ENCODE measurements around the gene SPDYC.

The SPDYC gene

GRCh38 chr11:65189191-65189590, 19.2 kb downstream of the SPDYC start:
- Histone ChIP-seq H3K27me3 (replicated peaks; ENCODE audit: control insufficient read depth, insufficient read depth, low read length) (no peaks in the 10 kb centered on the region), H3K9ac (ENCODE audit: low read length) (no peak overlapping the region), H3K9me3 (ENCODE audit: control insufficient read depth, low read length) (no peaks in the 10 kb centered on the region), H3K4me1 (ENCODE audit: control insufficient read depth, insufficient read depth, low read length) (no peaks in the 10 kb centered on the region), H3K36me3 (ENCODE audit: control insufficient read depth, insufficient read depth, low read length, severe bottlenecking) (peaks cover 73% of the 10 kb centered on the region), H3K4me3 (ENCODE audit: low read length) (no peak overlapping the region)
- no peak for DNase-seq (ENCODE audit: low read depth)

DNA sequence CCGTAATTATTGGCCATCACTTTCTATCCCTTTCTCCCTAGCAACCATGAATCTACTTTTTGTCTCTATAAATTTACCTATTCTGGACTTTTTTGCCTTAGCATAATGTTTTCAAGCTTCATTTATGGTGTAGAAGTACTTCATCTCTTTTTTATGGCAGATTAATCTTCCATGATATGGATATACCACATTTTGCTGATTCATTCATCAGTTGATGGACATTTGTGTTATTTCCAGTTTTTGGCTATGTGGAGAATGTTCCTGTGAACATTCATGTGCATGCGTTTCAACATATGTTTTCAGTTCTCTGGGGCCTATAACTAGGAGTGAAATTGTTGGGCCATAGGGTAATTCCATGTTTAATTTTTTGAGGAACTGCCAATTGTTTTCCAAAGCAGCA, 24.5 kb downstream of the SPDYC start:
- peaks cover 66% of the 10 kb centered on the region for H3K36me3 ChIP-seq (ENCODE audit: control insufficient read depth, insufficient read depth, low read length, severe bottlenecking)
- H3K27me3 ChIP-seq (replicated peaks; ENCODE audit: control insufficient read depth, insufficient read depth, low read length), result no peaks in the 10 kb centered on the region
- DNase-seq (ENCODE audit: low read depth), result no peak
- no peaks in the 10 kb centered on the region for H3K9me3 ChIP-seq (ENCODE audit: control insufficient read depth, low read length)
- H3K4me3 ChIP-seq (ENCODE audit: low read length), result no peak overlapping the region
- H3K4me1 ChIP-seq (ENCODE audit: control insufficient read depth, insufficient read depth, low read length), result no peaks in the 10 kb centered on the region
- H3K9ac ChIP-seq (ENCODE audit: low read length), result no peak overlapping the region

DNA sequence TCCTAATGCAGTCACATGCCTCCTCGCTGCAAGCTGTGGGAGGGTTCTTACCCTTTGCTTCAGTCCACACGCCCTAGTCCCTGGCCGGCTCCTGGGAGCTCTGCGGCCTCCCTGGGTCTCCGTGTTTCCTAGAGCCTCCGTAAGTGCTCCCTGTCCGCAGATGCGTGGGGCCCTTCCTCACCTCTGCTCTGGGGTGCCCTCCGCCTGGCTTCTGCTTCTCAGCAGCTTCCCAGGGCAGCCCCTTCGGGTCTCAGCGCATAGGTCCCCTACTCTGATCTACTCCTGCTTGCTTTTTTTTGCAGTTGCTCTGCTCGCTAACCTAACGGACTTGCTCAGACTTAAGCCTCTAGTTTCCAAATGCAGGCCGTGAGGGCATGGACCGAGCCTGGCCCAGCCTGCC, 34.1 kb downstream of the SPDYC start:
- H3K9ac ChIP-seq (ENCODE audit: low read length), result no peak overlapping the region
- no peaks in the 10 kb centered on the region for H3K4me1 ChIP-seq (ENCODE audit: control insufficient read depth, insufficient read depth, low read length)
- no peaks in the 10 kb centered on the region for H3K9me3 ChIP-seq (ENCODE audit: control insufficient read depth, low read length)
- H3K27me3 ChIP-seq (replicated peaks; ENCODE audit: control insufficient read depth, insufficient read depth, low read length), result no peaks in the 10 kb centered on the region
- DNase-seq (ENCODE audit: low read depth), result no peak
- H3K4me3 ChIP-seq (ENCODE audit: low read length), result no peak overlapping the region
- H3K36me3 ChIP-seq (ENCODE audit: control insufficient read depth, insufficient read depth, low read length, severe bottlenecking), result peaks cover 55% of the 10 kb centered on the region

GRCh38 chr11:65204646-65205601, 34.9 kb downstream of the SPDYC start:
- peaks cover 55% of the 10 kb centered on the region for H3K36me3 ChIP-seq (ENCODE audit: control insufficient read depth, insufficient read depth, low read length, severe bottlenecking)
- H3K4me3 ChIP-seq (ENCODE audit: low read length), result no peak overlapping the region
- H3K4me1 ChIP-seq (ENCODE audit: control insufficient read depth, insufficient read depth, low read length), result no peaks in the 10 kb centered on the region
- no peak overlapping the region for H3K9ac ChIP-seq (ENCODE audit: low read length)
- DNase-seq (ENCODE audit: low read depth), result peak; percentile 51
- no peaks in the 10 kb centered on the region for H3K9me3 ChIP-seq (ENCODE audit: control insufficient read depth, low read length)
- no peaks in the 10 kb centered on the region for H3K27me3 ChIP-seq (replicated peaks; ENCODE audit: control insufficient read depth, insufficient read depth, low read length)

DNA sequence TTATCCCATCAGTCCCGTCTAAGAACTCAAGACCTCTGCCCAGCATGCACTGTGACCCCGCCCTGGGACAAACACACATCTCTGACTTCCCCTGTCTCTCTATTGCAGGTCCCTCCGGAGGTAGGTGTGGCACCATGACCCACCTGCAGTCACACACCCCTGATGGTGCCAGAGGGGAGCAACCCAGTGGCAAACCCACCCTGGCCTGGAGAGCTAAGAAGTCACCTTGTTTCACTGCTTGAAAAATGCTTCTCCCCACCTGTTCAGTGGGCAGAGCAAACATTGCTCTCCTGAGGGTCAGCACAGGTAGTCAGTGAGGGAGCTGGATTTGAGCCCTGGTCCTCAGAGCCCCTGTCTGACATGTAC, 35.6 kb downstream of the SPDYC start:
- no peak overlapping the region for H3K9ac ChIP-seq (ENCODE audit: low read length)
- H3K27me3 ChIP-seq (replicated peaks; ENCODE audit: control insufficient read depth, insufficient read depth, low read length), result no peaks in the 10 kb centered on the region
- H3K36me3 ChIP-seq (ENCODE audit: control insufficient read depth, insufficient read depth, low read length, severe bottlenecking), result peaks cover 58% of the 10 kb centered on the region
- H3K9me3 ChIP-seq (ENCODE audit: control insufficient read depth, low read length), result no peaks in the 10 kb centered on the region
- no peak for DNase-seq (ENCODE audit: low read depth)
- no peaks in the 10 kb centered on the region for H3K4me1 ChIP-seq (ENCODE audit: control insufficient read depth, insufficient read depth, low read length)
- H3K4me3 ChIP-seq (ENCODE audit: low read length), result no peak overlapping the region

DNA sequence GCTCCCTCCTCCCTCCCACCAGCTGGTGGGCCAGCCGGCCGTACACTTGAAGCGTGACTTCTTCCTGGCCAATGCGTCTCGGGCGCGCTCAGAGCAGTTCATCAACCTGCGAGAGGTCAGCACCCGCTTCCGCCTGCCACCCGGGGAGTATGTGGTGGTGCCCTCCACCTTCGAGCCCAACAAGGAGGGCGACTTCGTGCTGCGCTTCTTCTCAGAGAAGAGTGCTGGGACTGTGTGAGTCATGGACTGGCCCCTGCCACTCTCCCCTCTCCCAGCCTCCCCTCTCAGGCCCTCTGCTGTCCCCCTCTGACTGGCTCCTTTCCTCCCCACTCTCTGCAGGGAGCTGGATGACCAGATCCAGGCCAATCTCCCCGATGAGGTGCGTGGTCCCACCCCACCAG, 36.4 kb downstream of the SPDYC start:
- Histone ChIP-seq H3K36me3 (ENCODE audit: control insufficient read depth, insufficient read depth, low read length, severe bottlenecking) (peaks cover 66% of the 10 kb centered on the region), H3K4me3 (ENCODE audit: low read length) (no peak overlapping the region), H3K9ac (ENCODE audit: low read length) (no peak overlapping the region), H3K27me3 (replicated peaks; ENCODE audit: control insufficient read depth, insufficient read depth, low read length) (no peaks in the 10 kb centered on the region), H3K4me1 (ENCODE audit: control insufficient read depth, insufficient read depth, low read length) (no peaks in the 10 kb centered on the region), H3K9me3 (ENCODE audit: control insufficient read depth, low read length) (no peaks in the 10 kb centered on the region)
- no peak for DNase-seq (ENCODE audit: low read depth)

GRCh38 chr11:65206901-65207300, 36.9 kb downstream of the SPDYC start:
- no peak for DNase-seq (ENCODE audit: low read depth)
- H3K9ac ChIP-seq (ENCODE audit: low read length), result no peak overlapping the region
- H3K27me3 ChIP-seq (replicated peaks; ENCODE audit: control insufficient read depth, insufficient read depth, low read length), result no peaks in the 10 kb centered on the region
- no peaks in the 10 kb centered on the region for H3K4me1 ChIP-seq (ENCODE audit: control insufficient read depth, insufficient read depth, low read length)
- H3K9me3 ChIP-seq (ENCODE audit: control insufficient read depth, low read length), result no peaks in the 10 kb centered on the region
- peaks cover 66% of the 10 kb centered on the region for H3K36me3 ChIP-seq (ENCODE audit: control insufficient read depth, insufficient read depth, low read length, severe bottlenecking)
- no peak overlapping the region for H3K4me3 ChIP-seq (ENCODE audit: low read length)

DNA sequence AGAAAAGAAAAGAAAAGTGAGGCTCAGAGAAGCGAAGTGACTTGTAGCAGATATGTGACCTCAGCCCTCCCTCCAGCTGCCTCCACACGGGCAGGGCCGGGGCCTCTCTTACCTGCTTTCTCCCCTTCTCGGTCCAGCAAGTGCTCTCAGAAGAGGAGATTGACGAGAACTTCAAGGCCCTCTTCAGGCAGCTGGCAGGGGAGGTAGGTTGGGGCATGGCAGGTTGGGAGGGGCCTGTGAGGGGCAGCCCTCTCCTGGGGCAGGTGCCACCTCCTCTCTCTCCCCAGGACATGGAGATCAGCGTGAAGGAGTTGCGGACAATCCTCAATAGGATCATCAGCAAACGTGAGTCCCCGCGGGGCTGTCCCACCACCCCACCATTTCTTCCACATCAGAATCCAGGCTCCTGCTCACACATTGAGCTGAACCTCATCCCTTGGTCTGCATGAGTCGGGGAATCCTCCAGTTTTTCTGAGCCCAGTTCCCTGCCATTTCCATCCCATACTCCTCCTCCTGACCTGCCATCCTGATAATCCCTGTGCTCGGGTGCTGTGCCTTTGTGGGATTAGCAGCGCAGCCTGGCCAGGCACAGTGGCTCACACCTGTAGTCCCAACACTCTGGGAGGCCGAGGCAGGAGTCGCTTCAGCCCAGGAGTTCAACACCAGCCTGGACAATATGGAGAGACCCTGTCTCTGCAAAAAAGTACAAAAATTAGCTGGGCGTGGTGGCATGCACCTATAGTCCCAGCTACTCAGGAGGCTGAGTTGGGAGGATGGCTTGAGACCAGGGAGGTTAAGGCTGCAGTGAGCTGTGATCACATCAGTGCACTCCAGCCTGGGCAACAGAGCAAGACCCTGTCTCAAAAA, 38.1 kb downstream of the SPDYC start:
- no peak overlapping the region for H3K9ac ChIP-seq (ENCODE audit: low read length)
- DNase-seq (ENCODE audit: low read depth), result no peak
- H3K36me3 ChIP-seq (ENCODE audit: control insufficient read depth, insufficient read depth, low read length, severe bottlenecking), result peaks cover 63% of the 10 kb centered on the region
- no peaks in the 10 kb centered on the region for H3K4me1 ChIP-seq (ENCODE audit: control insufficient read depth, insufficient read depth, low read length)
- H3K4me3 ChIP-seq (ENCODE audit: low read length), result no peak overlapping the region
- no peaks in the 10 kb centered on the region for H3K27me3 ChIP-seq (replicated peaks; ENCODE audit: control insufficient read depth, insufficient read depth, low read length)
- no peaks in the 10 kb centered on the region for H3K9me3 ChIP-seq (ENCODE audit: control insufficient read depth, low read length)

GRCh38 chr11:65208785-65209710, 39.0 kb downstream of the SPDYC start:
- no peaks in the 10 kb centered on the region for H3K9me3 ChIP-seq (ENCODE audit: control insufficient read depth, low read length)
- H3K9ac ChIP-seq (ENCODE audit: low read length), result no peak overlapping the region
- H3K4me1 ChIP-seq (ENCODE audit: control insufficient read depth, insufficient read depth, low read length), result no peaks in the 10 kb centered on the region
- no peak overlapping the region for H3K4me3 ChIP-seq (ENCODE audit: low read length)
- DNase-seq (ENCODE audit: low read depth), result no peak
- H3K36me3 ChIP-seq (ENCODE audit: control insufficient read depth, insufficient read depth, low read length, severe bottlenecking), result peaks cover 56% of the 10 kb centered on the region
- H3K27me3 ChIP-seq (replicated peaks; ENCODE audit: control insufficient read depth, insufficient read depth, low read length), result no peaks in the 10 kb centered on the region

GRCh38 chr11:65209711-65210360, 39.8 kb downstream of the SPDYC start:
- Histone ChIP-seq H3K4me3 (ENCODE audit: low read length) (no peak overlapping the region), H3K4me1 (ENCODE audit: control insufficient read depth, insufficient read depth, low read length) (no peaks in the 10 kb centered on the region), H3K36me3 (ENCODE audit: control insufficient read depth, insufficient read depth, low read length, severe bottlenecking) (peaks cover 56% of the 10 kb centered on the region), H3K9ac (ENCODE audit: low read length) (no peak overlapping the region), H3K9me3 (ENCODE audit: control insufficient read depth, low read length) (no peaks in the 10 kb centered on the region), H3K27me3 (replicated peaks; ENCODE audit: control insufficient read depth, insufficient read depth, low read length) (no peaks in the 10 kb centered on the region)
- DNase-seq (ENCODE audit: low read depth), result no peak

Measured in adipocyte (in vitro differentiated cells).